Eye (tissue), 1 donor: ENCODE results near the gene EGFR.

ENCODE experiments used
- DNase-seq: peaks from one replicate; pipeline ENCODE4 v3.0.0-alpha.2; 2015

The EGFR gene

GRCh38 chr7:55043691-55044370 lies 25.0 kb downstream of the EGFR start:
- DNase-seq = no peak

GRCh38 chr7:55044371-55044717 lies 25.5 kb downstream of the EGFR start:
- DNase-seq = no peak

GRCh38 chr7:55044791-55045190 lies 26.0 kb downstream of the EGFR start:
- DNase-seq = no peak

- DNase-seq = no peak
Observed at GRCh38 chr7:55046582-55047342, 27.9 kb downstream of the EGFR start.

GRCh38 chr7:55048221-55048859 lies 29.5 kb downstream of the EGFR start:
- DNase-seq = no peak

GRCh38 chr7:55050281-55050680 lies 31.5 kb downstream of the EGFR start:
- no peak for DNase-seq

- DNase-seq = no peak
Observed at GRCh38 chr7:55052081-55052480, 33.3 kb downstream of the EGFR start.

GRCh38 chr7:55052741-55053427 lies 34.1 kb downstream of the EGFR start:
- no peak for DNase-seq

GRCh38 chr7:55053651-55054571 lies 35.1 kb downstream of the EGFR start:
- no peak for DNase-seq

GRCh38 chr7:55054758-55055157 lies 35.9 kb downstream of the EGFR start:
- DNase-seq = no peak

- DNase-seq = no peak
Observed at GRCh38 chr7:55055479-55055878, 36.7 kb downstream of the EGFR start.

GRCh38 chr7:55056068-55056467 lies 37.3 kb downstream of the EGFR start:
- no peak for DNase-seq

GRCh38 chr7:55056577-55057480 lies 38.0 kb downstream of the EGFR start:
- no peak for DNase-seq

- DNase-seq = no peak
Observed at GRCh38 chr7:55058314-55058713, 39.5 kb downstream of the EGFR start.

- DNase-seq = no peak
Observed at GRCh38 chr7:55059021-55059420, 40.2 kb downstream of the EGFR start.

GRCh38 chr7:55060085-55060484 lies 41.3 kb downstream of the EGFR start:
- DNase-seq = no peak

- DNase-seq = no peak
Observed at GRCh38 chr7:55060636-55061022, 41.8 kb downstream of the EGFR start.

GRCh38 chr7:55061726-55062499 lies 43.1 kb downstream of the EGFR start:
- DNase-seq = no peak

GRCh38 chr7:55063061-55063460 lies 44.2 kb downstream of the EGFR start:
- DNase-seq = no peak

- no peak for DNase-seq
Observed at GRCh38 chr7:55063633-55064032, 44.8 kb downstream of the EGFR start.

GRCh38 chr7:55065079-55065478 lies 46.3 kb downstream of the EGFR start:
- DNase-seq = peak; percentile 66
